Activated CD4-positive, CD25-positive, alpha-beta regulatory T cell treated with anti-CD3 and anti-CD28 coated beads, Interleukin-2, amount 50 U/mL, for 72 hours (primary cell): ENCODE measurements around the gene SESN3.
"Not testable (repeated sequence)": the region's sequence is repeated elsewhere in the genome, so short reads cannot be mapped to it uniquely, and the experiment has no call there.

Experiments used
- DNase-seq: peaks from one replicate; pipeline ENCODE4 v3.0.0; 2021

The SESN3 gene

DNA sequence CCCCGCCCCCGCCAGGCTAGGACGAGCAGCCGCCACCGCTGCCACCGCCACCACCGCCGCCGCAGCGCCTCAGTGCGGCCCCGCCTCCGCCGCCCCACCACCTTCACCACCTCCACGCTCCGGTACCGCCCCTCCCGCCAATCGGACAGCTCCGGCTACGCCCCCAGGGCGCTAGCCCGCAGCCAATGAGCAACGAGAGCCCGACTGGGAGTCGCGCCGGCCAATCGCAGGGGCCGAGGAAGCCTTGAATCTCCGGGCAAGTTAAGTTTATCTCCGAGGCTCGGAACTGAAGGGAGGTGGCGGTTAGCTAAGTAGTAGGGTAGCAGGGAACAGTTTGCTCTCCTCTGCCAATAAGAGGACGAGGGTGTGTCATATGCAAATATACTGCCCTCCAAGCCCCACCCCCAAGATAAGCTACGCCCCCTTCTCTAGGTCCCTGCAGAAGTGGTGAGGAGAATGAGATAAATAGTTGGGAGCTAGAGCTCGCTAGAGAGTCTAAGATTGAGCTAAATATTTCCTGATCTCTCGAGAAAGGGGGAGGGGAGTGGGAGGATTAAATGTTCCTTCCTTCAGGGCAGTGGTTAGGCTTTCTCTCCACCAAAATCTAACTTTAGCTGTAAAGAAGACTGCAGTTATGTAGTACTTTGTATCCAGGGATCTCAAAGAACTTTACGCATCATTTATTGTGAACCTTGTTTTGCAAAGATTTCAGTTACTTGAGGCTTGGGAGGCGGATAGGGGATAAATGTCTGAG lies at the start of gene SESN3:
Gene SESN3, minus strand, starts transcription at position 76 of the 754 bp plus-strand sequence. CDS start 342 bp downstream, outside the sequence.
- peak; percentile 98 for DNase-seq

DNA sequence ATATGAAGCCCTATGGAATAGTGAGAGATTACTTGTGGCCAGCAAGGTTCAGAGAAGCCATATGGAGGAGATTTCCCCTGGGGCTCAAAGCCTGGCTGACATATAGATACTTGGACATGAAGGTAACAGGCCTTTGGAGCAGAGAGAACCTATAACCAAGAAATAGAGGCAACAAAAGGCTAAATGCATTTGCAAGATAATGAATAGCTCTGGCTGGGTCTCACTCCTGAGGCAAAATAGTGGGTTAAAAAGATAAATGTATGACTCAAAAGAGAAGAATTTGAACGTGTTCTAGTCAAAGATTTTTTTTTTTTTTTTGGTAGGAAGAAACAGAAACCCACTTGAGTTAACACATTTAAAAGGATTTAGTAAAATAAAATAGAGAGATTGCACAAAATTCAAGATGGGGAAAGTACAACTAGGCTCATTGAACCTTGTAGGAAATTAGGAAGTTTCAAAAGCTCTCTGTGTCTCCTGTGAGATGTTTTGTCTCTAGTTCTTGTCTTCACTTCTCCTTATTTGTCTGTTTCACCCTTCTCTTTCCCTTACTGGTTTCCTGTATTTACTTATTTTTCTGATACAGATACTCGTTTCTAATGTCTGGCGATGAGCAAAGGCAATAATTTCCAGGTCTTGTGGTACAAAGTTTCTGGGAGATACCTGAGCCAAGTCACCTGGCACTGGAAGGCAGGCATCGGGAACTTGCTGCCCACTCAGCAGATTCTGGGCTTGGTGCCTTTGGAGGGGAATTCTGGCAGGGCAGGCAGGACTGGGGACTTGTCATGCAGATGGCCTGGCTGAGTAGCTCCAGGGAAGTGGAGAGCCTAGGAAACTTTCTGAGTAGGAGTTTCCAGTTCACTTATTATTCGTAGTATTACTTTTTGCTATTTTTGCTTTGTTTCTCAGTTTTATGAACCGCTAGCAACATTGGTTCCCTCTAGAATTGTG lies 49.2 kb upstream of the SESN3 start:
- no peak for DNase-seq

DNA sequence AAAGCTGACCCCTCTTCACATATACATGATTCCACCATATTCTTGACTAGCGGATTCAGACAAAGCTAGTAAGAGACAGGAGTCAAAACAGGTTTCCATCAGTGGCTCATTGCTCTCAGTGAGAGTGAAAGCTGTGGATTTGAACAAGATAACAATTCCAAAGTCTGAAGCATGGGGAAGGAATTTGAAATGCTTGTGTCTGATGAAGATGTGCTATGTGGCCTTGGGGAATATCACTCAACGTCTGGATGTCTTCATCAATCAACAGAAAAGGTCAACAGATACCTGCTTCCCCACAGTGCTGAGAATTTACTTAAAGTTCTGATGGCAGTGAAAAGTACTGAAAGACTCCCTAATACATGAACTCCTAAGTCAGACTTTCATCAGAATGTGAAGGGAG lies 46.9 kb upstream of the SESN3 start:
- DNase-seq: no peak

- no peak for DNase-seq
Observed at GRCh38 chr11:95276139-95276538, 45.1 kb upstream of the SESN3 start.

GRCh38 chr11:95273618-95274017 lies 42.6 kb upstream of the SESN3 start:
- DNase-seq: not testable (repeated sequence)

GRCh38 chr11:95269036-95269819 lies 38.2 kb upstream of the SESN3 start:
- no peak for DNase-seq

DNA sequence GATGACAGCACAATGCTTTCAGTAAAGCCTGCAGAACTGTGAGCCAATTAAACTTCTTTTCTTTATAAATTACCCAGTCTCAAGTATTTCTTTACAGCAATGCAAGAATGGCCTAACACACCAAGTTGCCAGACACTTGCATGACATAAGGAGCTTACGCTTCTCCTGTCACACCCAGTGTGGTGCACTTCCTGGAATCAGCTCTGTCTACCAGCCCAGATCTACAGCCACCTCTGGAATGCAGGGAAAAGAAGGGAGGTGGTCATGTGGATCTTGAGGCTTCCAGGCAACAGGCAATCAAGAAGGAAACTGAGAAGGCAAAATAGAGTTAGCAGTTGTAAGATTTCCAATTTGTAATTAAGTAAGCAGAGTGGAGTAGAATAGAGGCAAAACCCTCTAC lies 37.4 kb upstream of the SESN3 start:
- no peak for DNase-seq

GRCh38 chr11:95267601-95268213 lies 36.7 kb upstream of the SESN3 start:
- DNase-seq: no peak

DNA sequence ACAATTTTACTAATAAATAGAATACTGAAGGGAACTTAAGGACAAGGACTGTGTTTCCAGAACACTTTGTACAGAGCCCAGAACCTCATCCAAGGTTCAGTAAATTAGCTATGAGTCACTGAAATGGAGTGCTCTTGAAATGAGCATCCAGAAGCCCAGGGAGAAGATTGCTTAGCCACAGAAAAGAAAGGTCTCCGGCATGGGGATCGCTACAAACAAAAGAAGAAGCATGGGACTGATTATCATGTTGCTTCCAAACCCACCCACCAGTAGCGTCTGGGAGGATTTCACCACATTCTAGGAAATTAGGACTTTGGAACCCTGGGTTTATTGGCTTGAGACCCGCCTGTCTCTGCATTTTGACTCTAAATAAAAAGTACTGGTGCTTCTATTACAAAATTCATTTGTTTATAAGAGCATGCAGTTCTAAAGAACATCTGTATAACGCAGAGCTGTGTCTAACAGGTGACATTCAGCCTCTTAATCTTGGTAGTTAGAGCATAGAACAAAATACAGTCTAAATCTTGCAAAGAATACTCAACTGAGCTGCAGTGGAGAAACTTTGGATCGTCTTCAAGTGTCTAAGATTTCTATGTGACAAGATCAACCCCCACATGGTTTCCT lies 35.9 kb upstream of the SESN3 start:
- DNase-seq: no peak

DNA sequence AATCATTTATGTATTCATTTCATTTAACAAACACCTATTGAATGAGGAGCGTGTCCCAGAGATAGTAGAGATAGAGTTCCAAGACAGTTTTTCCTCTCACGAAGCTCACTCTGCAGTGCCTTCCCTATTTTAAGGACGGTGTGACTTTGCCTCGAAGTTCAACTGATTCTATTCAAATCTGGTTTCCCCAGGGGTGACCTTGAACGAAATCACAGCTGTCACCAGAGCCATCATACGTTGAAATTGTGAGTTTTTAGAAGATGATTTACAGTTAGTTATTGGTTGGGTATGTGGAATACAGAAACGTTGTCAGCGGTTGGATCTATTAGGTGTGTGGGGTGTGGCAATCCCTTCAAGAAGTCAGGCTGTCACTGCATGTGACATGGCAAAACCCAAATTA lies 33.9 kb upstream of the SESN3 start:
- no peak for DNase-seq

- no peak for DNase-seq
Observed at GRCh38 chr11:95262994-95263765, 32.2 kb upstream of the SESN3 start.

DNA sequence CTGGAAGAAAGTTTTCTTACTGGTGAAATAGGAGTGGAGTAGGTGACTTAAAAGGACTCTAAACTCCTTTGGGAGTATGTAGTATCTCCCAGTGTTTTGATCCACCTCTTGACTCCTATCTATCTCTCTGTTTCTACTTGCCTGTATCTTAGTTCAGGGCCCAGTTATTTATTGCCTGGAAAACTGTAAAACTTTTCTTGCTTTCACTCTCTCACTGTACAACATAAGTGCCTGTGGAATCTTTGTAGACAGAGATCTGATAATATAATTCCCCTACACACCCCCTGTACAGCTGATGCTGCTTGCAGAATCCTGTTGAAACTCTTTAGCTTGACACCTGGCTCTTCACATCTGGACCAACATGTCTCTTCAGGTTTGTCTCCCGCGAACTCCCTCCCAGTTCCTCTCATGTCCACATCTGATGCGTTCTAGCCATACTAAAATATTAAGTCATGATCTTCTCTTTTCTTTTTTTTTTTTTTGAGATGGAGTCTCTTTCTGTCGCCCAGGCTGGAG lies 26.5 kb upstream of the SESN3 start:
- no peak for DNase-seq

- DNase-seq: no peak
Observed at GRCh38 chr11:95256321-95256779, 25.3 kb upstream of the SESN3 start.

DNA sequence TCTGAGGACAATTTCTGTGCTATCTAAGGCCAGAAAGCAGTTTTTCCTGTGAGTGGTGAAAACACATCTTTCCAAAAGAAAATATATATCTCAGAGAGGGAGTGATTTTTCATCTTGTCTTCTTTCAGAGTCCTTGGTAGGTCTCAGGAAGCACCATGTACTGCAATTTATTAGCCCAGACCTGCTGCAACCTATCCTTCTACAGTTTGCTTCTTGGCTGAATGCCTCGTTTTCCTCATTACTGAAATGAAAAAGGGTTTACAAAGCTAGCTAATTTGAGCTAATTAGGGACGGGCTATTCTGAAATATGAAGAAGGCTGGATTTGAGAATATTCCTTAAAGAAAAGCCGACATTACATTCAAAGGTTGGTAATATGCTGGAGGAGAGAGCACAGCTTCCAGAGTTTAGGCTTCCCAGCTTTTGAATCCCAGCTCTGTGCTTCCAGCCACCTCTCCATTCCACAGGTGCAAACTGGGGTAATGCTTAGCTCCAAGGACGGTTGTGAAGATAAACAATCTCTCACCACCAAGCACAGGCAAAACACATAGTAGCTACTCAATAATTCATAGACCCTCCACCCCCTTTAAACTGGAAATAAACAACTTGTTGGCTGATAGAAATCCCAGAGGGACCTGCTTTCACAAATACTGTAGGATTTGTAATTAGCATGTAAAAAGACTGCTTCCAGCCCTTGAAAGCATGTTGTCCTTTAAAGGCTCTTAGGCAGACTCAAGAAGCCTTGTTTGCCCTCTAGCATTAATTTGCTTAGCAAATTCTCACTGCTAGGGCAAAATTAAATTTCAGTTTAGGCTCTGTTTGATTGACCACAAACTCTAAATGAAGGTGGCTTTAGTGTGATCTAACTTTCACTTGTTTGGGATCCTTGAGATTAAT lies 24.5 kb upstream of the SESN3 start:
- no peak for DNase-seq

DNA sequence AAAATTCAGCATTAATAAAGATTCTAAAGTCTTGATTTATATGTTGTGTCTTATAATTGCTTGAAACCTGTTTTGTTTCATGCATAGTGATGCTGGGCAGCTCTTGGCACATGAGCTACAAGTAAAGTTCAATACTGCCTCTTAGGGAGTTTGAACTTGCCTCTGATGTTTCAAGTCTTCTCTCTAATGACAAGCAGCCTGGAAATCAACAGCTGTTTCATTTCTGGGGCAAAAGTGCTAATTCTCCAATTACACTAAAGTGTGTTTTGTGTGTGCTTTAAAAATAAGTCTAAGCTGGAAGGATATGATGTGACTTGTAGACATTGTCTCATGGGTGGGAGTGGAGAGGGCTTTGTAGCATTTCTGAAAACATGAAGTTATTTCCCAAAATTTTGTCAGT lies 23.7 kb upstream of the SESN3 start:
- no peak for DNase-seq

DNA sequence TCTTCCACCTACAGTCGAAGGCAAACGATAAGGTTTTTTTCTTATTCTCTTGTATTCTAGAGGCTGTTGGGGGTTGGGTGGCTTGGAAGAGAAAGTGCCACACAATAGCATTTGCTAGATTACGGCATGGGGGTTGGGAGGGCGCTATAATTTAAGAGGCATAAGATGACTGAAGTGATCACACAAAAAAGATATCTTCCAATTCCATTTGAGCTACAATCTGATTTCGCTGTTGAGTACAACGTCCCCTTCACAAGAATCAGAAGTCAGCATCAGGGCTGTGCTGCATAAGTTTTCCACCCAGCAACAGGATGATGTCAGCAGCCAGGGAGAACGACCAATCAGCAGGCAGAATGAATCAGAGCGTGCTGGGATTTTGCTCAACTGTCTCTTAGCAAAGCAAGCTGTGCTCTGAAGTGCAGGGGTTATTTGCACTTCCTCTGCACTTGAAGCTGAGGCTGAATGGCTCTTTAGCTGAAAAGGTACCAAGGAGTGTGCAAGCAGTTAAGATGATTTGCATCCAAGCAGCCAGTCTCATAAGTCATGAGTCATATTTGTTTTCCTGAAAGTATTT lies 23.2 kb upstream of the SESN3 start:
- peak; percentile 64 for DNase-seq

- no peak for DNase-seq
Observed at GRCh38 chr11:95253141-95253540, 22.1 kb upstream of the SESN3 start.

DNA sequence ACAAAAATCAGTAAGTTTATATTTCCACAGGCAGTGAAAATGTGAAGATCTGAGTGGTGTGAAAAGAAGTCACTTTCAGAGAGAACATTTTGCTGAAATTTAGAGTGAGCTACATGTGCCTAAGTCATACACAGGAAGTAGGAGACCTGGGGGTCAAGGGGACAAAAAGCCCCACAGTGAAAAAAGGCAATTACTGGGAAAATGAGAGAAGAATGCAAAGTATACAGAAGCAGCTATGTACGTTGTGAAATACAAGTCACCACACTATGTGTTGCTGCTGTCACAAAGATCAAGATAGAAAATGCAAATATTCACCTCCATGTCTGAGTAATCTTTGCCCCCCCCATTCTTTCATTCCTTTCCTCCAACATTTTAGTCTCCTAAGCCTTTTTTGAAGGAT lies 21.6 kb upstream of the SESN3 start:
- DNase-seq: no peak

DNA sequence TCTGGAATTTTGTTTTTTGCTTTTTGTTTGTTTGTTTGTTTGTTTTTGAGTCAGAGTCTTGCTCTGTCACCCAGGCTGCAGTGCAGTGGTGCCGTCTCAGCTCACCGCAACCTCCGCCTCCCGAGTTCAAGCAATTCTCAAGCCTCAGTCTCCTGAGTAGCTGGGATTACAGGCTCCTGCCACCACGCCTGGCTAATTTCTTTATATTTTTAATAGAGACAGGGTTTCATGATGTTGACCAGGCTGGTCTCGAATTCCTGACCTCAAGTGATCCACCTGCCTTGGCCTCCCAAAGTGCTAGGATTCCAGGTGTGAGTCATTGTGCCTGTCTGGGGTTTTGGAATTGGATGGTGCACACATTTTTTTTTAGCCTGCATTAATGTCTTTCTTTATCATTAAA lies 20.9 kb upstream of the SESN3 start:
- not testable (repeated sequence) for DNase-seq
